T-helper 2 cell treated with Interferon-gamma antibody and Interleukin-4, amounts not matched to agents 100 ng/mL and 5 ng/mL, for 36 hours (primary cell): ENCODE measurements around the gene ARL13A. TPM values are rescaled to one million over a fixed set of nuclear protein-coding genes. Genes with fewer than 3 reads are reported as not detected.
"Not testable (repeated sequence)": the region's sequence is repeated elsewhere in the genome, so short reads cannot be mapped to it uniquely, and the experiment has no call there.

ENCODE experiments used
- intact Hi-C: fragments of 100-400 bp; cut with micrococcal nuclease; formaldehyde crosslinking; loops from one replicate; pipeline ENCODE4 v1.15.1; 2023
- total RNA-seq: library from RNA; stranded (reverse); gene quantifications from 2 replicates; pipeline ENCODE4 v1.2.3, GENCODE V29; 2022

The ARL13A gene
- total RNA-seq, 1 donor from 2014 or later = not detected

- intact Hi-C loops = no loop called here
Observed at GRCh38 chrX:100984818-100985217, 15.3 kb downstream of the ARL13A start.

GRCh38 chrX:100990139-100990538, 20.6 kb downstream of the ARL13A start:
- intact Hi-C loops = no loop called here

- intact Hi-C loops = no loop called here
Observed at GRCh38 chrX:100994352-100995281, 25.1 kb downstream of the ARL13A start.

- intact Hi-C loops = no loop called here
Observed at GRCh38 chrX:100995469-100995868, 26.0 kb downstream of the ARL13A start.

- intact Hi-C loops = loop anchor here (2.0 kb wide), 1 partner anchor 73 kb away; no protein-coding TSS in a partner anchor
Observed at GRCh38 chrX:100999451-100999850, 29.9 kb downstream of the ARL13A start.

- intact Hi-C loops = no loop called here
Observed at GRCh38 chrX:101009090-101009489, 39.6 kb downstream of the ARL13A start.

GRCh38 chrX:101012031-101012430, 42.5 kb downstream of the ARL13A start:
- intact Hi-C loops = not testable (repeated sequence)

- intact Hi-C loops = no loop called here
Observed at GRCh38 chrX:101022020-101022419, 52.5 kb downstream of the ARL13A start.

GRCh38 chrX:101025126-101025525, 55.6 kb downstream of the ARL13A start:
- intact Hi-C loops = no loop called here

GRCh38 chrX:101028562-101028961, 59.1 kb downstream of the ARL13A start:
- intact Hi-C loops = no loop called here

GRCh38 chrX:101029665-101030064, 60.2 kb downstream of the ARL13A start:
- intact Hi-C loops = no loop called here

- intact Hi-C loops = no loop called here
Observed at GRCh38 chrX:101037231-101037630, 67.7 kb downstream of the ARL13A start.

- intact Hi-C loops = no loop called here
Observed at GRCh38 chrX:101040197-101040596, 70.7 kb downstream of the ARL13A start.

Other genes starting within 250 kb of the ARL13A start
- not detected in 2 replicates for gene SYTL4, start 237.6 kb upstream of the ARL13A start, total RNA-seq
- 41.2 and 42.8 TPM in 2 replicates for gene CSTF2, start 149.3 kb upstream of the ARL13A start, total RNA-seq
- gene NOX1, start 95.3 kb upstream of the ARL13A start, total RNA-seq = not detected in 2 replicates
- 0.09 TPM in 1 of 2 replicates, not detected in the other for gene XKRX, start 40.8 kb upstream of the ARL13A start, total RNA-seq
- 23.6 and 23.8 TPM in 2 replicates for gene TRMT2B, start 82.4 kb downstream of the ARL13A start, total RNA-seq
- not detected in 2 replicates for gene TMEM35A, start 109.2 kb downstream of the ARL13A start, total RNA-seq
- gene CENPI, start 128.5 kb downstream of the ARL13A start, total RNA-seq = 24.3 and 26.2 TPM in 2 replicates